DOHH2 (cell line): ENCODE measurements around the gene STK4.

ENCODE experiments used
- H3F3A ChIP-seq: fragments of 200-600 bp; sonication (generic), shearing (Covaris generic); 2 replicates; pipeline ENCODE4 v1.6.0; 2016; ENCODE audit warnings: antibody characterized with exemption, mild to moderate bottlenecking; ENCODE audit not compliant: control insufficient read depth, insufficient read depth
- H3K27ac ChIP-seq: fragments of 200-600 bp; sonication (generic); 2 replicates; pipeline ENCODE4 v1.5.1; 2014; ENCODE audit warnings: low read depth, mild to moderate bottlenecking, low read length, moderate library complexity
- H3K27me3 ChIP-seq: fragments of 200-600 bp; sonication (generic); 2 replicates; pipeline ENCODE4 v1.6.1; 2014; ENCODE audit warnings: mild to moderate bottlenecking, low read length, mixed read lengths; ENCODE audit not compliant: control insufficient read depth
- H3K36me3 ChIP-seq: fragments of 200-600 bp; sonication (generic); 2 replicates; pipeline ENCODE4 v1.6.1; 2014; ENCODE audit warnings: mild to moderate bottlenecking, low read length, moderate library complexity, mixed read lengths; ENCODE audit not compliant: control insufficient read depth
- H3K4me1 ChIP-seq: fragments of 200-600 bp; sonication (generic); 2 replicates; pipeline ENCODE4 v1.6.1; 2014; ENCODE audit warnings: mild to moderate bottlenecking, low read length, mixed read lengths; ENCODE audit not compliant: control insufficient read depth
- H3K4me2 ChIP-seq: fragments of 200-600 bp; sonication (generic); 2 replicates; pipeline ENCODE4 v1.6.0; 2014; ENCODE audit warnings: mild to moderate bottlenecking, low read length, moderate library complexity
- H3K4me3 ChIP-seq: fragments of 200-600 bp; sonication (generic); 2 replicates; pipeline ENCODE4 v1.5.1; 2014; ENCODE audit warnings: mild to moderate bottlenecking, low read length, mixed read lengths
- H3K79me2 ChIP-seq: fragments of 200-600 bp; sonication (generic); 2 replicates; pipeline ENCODE4 v1.6.1; 2014; ENCODE audit warnings: mild to moderate bottlenecking, low read length, mixed read lengths; ENCODE audit not compliant: control insufficient read depth
- H3K9me2 ChIP-seq: fragments of 200-600 bp; sonication (generic); replicated peaks from 2 replicates; pipeline ENCODE4 v1.6.1; 2014; ENCODE audit warnings: mild to moderate bottlenecking, low read length, mixed read lengths; ENCODE audit not compliant: control insufficient read depth
- H3K9me3 ChIP-seq: fragments of 200-600 bp; sonication (generic); 2 replicates; pipeline ENCODE4 v1.6.1; 2014; ENCODE audit warnings: antibody characterized with exemption, low read length, mixed read lengths; ENCODE audit not compliant: control insufficient read depth, insufficient read depth
- H4K20me1 ChIP-seq: fragments of 200-600 bp; sonication (generic); 2 replicates; pipeline ENCODE4 v1.6.0; 2014; ENCODE audit warnings: low read depth, mild to moderate bottlenecking, antibody characterized with exemption, low read length, moderate library complexity; ENCODE audit not compliant: control insufficient read depth, insufficient read depth
- CTCF ChIP-seq: fragments of 200-600 bp; sonication (generic); IDR thresholded peaks from one replicate; pipeline ENCODE4 v1.5.1; 2014; ENCODE audit warnings: antibody characterized with exemption, mild to moderate bottlenecking, low read depth, low read length; ENCODE audit not compliant: poor library complexity, severe bottlenecking
- EZH2phosphoT487 ChIP-seq: fragments of 200-600 bp; sonication (generic); IDR thresholded peaks from 2 replicates; pipeline ENCODE4 v1.6.1; 2017; ENCODE audit warnings: borderline replicate concordance, mild to moderate bottlenecking, antibody characterized with exemption, low read length, moderate library complexity, mixed read lengths

The STK4 gene

GRCh38 chr20:44941120-44941691 is 25.1 kb upstream of the STK4 start:
- H3K4me2 ChIP-seq: no peak overlapping the region
- peaks cover 5% of the 10 kb centered on the region for H3F3A ChIP-seq
- H4K20me1 ChIP-seq: peaks cover 8% of the 10 kb centered on the region
- no peak for TF ChIP-seq CTCF
- no peak for TF ChIP-seq EZH2phosphoT487
- peaks cover 78% of the 10 kb centered on the region for H3K36me3 ChIP-seq
- no peak overlapping the region for H3K27ac ChIP-seq
- H3K27me3 ChIP-seq: no peaks in the 10 kb centered on the region
- no peaks in the 10 kb centered on the region for H3K9me3 ChIP-seq
- H3K9me2 ChIP-seq: no peaks in the 10 kb centered on the region
- H3K79me2 ChIP-seq: no peaks in the 10 kb centered on the region
- no peak overlapping the region for H3K4me3 ChIP-seq
- no peaks in the 10 kb centered on the region for H3K4me1 ChIP-seq

DNA sequence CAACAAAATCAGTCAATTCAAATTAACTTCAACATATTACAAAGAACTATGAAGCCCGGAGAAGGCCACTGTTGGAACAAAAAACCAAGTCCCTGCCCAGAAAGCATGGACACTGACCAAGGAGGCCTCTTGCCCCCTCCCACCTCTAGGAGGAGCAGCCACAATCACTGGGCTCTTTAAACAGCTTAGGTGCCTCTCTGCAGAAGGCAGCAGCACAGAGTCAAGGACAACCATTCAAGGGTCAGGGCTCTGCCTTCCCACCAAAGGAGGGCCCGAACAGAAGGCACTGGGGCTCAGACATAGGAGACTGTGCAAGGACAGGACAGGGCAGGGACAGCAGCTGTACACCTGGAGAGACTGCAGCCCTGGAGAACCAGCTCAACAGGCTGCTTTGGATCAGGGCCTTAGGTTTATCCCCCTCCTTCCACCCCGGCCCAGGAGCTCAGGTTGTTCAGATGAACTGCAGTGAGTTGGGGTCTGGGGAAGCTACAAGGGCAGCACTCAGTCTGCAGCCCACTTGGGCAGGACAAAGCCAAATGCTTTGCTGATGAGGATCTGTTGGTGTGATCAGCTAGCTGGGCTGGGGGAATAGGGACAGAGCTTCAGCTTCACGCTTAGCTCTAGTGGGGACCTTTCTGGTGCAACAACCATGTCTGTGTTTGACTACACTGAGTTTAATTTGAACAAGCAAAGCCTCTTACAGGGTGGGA is 23.9 kb upstream of the STK4 start:
- H3K27ac ChIP-seq: no peak overlapping the region
- peaks cover 85% of the 10 kb centered on the region for H3K36me3 ChIP-seq

GRCh38 chr20:44943828-44944227 is 22.5 kb upstream of the STK4 start:
- no peak for TF ChIP-seq EZH2phosphoT487
- no peak for TF ChIP-seq CTCF
- Histone ChIP-seq H3K9me3 (no peaks in the 10 kb centered on the region), H3K36me3 (peaks cover 92% of the 10 kb centered on the region), H3K4me2 (no peak overlapping the region), H3F3A (peaks cover 5% of the 10 kb centered on the region), H3K79me2 (no peaks in the 10 kb centered on the region), H3K9me2 (no peaks in the 10 kb centered on the region), H3K4me3 (no peak overlapping the region), H3K27ac (no peak overlapping the region), H3K4me1 (no peaks in the 10 kb centered on the region), H4K20me1 (peaks cover 8% of the 10 kb centered on the region), H3K27me3 (no peaks in the 10 kb centered on the region)

More for the DNA sequence above, 23.9 kb upstream of the STK4 start:
- H3K4me3 ChIP-seq: no peak overlapping the region
- peaks cover 8% of the 10 kb centered on the region for H4K20me1 ChIP-seq
- TF ChIP-seq EZH2phosphoT487 (no peak), CTCF (no peak)
- H3K4me2 ChIP-seq: no peak overlapping the region
- H3K79me2 ChIP-seq: no peaks in the 10 kb centered on the region
- peaks cover 5% of the 10 kb centered on the region for H3F3A ChIP-seq
- H3K9me2 ChIP-seq: no peaks in the 10 kb centered on the region
- H3K4me1 ChIP-seq: no peaks in the 10 kb centered on the region
- H3K9me3 ChIP-seq: no peaks in the 10 kb centered on the region
- no peaks in the 10 kb centered on the region for H3K27me3 ChIP-seq
